Fibroblast of upper back skin (primary cell): Measurements from ENCODE around the gene GNB1L.

Experiments
- DNase-seq: peaks from one replicate; pipeline ENCODE4 v3.0.0-alpha.2; 2013

GNB1L gene

DNA sequence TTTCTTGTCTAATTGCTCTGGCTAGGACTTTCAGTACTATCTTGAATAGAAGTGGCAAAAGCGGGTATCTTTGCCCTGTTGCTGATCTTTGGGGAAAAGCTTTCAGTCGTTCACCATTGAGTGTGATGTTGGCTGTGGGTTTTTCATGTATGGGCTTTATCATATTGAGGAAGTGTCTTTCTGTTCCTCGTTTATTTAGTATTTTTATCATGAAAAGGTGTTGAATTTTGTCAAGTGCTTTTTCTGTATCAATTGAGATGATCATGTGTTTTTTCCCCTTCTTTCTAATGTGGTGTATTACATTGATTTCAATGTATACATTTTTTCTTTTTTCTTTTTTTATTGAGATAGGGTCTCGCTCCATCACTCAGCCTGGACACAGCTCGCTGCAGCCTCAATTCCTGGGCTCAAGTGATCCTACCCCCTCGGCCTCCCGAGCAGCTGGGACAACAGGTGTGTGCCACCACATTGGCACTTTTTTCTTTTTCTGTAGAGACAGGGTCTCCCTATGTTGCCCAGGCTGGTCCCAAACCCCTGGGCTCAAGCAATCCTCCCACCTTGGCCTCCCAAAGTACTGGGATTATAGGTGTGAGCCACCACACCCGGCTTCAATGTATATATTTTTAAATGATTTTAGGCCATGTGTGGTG, 5.3 kb upstream of the GNB1L start:
- no peak for DNase-seq

DNA sequence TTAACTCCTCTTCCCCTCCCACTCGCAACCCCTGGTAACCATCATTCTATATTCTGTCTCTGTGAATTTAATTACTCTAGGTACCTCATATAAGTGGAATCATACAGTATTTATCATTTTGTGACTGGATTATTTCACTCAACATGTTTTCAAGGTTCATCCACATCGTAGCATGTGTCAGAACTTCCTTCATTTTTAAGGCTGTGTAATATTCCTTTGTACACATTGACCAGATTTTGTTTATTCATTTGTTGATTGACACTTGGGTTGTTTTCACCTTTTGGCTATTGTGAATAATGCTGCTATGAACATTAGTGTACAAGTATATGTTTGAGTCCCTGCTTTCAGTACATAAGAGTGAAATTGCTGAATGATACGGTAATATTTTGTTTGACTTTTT, 2.7 kb upstream of the GNB1L start:
- no peak for DNase-seq

DNA sequence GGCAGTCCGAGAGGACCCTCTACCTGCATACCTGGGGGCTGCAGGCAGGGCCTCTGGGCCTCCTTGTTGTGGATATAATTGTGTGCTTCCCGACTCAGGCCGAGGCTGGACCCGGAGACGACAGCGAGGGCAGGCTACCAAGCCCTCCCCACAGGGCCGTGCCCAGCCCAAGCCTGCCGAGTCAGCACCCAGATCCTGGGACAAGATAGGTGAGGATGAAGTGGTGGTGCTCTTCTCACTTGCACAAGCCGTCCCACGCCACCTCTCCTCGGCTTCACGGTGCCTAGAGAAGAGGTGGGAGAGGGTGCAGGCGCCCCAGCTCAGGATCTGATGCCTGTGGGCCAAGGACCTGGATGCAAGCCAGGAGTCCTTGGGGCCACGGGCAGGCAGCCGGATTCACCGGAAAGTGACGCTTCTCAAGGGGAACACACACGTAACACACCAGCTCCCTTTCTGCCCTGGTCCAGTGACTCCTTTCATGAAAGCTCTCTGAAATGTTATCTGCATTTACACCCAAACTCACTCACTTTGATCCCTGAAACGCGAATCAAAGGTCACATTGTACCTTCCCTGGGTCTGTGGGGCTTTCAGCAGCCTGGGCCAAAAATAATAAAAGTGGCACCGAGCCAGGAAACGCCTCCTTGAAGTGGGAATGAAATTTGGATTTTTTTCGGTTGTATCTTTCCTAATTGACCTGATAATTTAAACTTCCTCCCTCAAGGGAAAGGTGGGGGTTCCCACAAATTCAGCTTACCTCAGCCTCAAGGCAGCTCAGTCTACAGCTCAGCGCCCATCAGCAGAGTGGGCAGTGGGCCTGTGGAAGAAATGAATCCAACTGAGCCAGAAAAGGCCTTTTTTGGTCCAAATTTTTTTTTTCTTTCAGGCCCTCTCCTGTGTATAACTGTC, 1.1 kb upstream of the GNB1L start:
- DNase-seq, result peak; percentile 36

DNA sequence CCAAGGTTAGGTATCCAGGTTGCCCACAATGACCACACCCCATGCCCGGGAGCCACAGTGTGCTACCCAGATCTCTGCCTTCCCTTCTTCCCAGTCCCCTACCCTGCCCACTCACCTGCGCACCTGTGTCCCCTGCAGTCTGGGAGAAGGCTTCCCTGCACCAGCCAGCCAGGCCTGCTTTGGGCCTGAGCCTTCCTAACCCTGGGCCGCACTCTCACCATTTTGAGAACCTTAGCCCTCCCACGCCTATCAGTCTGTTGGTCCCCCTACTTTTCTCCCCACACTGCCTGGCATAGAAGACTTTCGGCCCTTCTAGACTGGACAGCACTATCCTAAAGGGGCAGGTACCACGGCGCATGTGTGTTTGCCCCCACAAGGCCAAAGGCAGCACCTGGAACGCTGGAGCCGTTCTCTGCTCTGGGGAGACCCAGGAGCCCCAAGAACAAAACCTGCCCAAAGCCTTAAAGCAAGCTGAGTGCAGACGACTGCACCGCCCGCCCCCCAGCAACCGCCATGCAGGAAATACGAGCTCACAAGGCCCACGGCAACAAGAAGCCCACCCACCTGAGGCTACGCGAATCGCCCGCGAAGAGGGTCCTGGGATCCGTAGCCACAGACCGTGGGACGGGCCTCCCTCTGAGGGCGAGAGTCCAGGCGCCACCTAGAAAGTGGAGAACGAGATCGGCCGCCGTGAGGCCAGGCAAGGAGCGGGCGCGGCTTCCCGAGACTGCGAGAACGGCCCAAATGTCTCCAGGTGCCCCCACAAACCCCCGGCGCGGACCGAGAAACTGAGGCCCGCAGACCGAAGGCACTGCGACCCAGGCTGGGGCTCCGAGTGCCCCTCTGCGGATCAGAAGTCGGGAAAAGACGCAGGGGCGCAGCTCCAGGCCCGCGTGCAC, 546 bp downstream of the GNB1L start:
- DNase-seq, result no peak

DNA sequence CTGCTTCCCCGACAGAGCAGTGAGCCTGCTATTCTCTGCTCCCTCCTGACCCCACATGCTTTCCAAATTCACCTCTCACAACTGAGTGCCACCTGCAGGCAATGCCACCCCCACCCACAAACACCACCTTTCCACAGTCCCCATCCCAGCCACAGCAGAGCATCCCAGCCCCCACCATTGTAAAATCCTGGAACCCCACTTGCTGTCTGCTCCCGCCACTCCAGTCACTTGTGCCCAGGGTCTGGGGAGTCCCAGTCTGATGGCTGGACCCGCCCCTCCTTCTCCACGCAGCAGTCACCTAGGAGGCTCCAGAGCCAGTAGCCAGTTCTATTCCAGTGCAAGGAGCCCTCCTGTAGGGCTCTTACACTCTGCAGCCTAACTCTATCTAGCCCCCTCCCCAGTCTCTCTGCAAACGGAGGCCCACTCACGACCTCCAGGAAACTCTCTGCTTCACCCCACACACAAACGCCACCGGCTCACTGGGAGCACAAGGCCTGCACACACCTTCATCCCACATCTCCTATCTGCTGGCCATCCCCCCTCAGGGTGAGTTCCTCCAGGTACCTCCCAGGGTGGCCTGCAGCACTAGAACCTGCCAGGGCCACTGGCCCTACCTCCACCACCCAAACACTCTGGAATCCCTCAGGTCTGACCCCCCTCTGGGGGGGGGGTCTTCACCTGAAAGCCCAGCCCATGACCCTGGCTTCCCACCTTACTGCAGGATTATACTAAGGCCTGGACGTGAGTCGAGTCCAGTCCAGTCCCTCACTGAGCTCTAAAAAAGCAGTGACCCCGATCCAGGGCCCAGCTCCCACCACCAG, 1.4 kb downstream of the GNB1L start:
- DNase-seq, result no peak

DNA sequence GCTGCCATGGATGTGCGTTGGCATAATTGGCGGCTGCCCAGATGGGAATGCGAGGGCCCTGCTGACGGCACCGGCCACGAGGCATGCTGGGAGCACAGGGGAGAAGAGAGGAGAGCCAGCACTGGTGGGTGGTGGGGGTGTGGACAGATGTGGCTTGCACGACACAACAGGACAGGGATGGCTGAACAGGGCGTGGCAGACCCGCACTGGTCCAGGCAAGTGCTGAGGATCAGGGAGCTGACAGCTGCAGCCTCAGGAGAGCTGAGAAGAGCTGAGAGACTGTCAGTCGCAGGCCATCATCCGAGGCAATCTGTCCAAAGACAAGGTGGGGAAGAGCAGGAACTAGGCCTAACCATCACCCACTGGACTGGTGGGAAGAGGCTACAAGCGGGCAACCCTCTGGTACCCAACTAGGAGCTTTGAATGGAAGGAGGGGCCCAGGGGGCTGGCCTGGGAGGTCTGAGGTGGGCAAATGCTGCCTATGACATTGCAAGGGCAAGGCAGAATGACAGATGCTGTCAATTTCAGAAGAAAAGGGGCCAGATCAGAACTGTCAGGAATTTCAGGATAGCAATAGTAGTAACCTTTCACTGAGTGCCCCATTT, 2.4 kb downstream of the GNB1L start:
- no peak for DNase-seq

DNA sequence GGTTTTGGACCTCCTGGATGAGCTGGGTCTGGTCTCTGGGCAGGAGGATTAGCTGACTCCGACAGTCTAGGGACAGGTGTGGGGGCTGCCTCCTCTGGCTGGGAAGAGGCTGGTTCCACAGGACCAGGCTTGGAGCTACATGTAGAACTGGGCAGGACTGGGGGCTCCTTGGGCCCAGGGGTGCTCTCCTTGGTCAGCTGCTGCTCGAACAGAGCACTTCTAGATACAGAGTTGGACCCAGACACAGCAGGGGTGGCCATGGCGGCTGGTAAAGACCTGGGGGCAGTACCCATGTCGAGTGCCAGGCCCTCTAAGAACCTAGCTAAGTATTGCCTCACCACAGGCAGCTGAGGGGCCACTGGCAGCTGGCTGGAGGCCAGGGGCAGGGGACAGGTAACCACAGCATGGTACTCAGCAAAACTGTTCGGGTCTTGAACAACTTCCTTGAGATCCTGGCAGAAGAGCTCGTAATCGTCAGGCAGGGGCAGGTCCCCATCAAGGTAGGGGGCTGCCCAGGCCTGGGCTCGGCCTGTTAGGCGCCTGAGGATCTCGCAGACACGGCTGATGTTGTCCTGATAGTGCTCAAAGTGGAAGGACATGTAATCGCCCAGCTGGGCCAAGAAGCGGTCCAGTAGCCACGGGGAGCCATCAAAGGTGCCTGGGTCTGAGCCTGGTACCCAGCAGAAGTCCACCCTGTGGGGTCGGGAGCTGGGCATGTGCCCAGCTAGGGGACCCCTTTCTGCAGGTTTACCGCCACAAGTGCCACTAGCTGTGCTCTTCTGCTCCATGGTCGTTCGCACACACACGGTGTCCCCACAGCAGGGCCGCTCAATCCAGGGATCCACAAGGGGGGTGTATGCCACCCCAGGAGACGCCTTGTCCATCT, 3.1 kb downstream of the GNB1L start:
- DNase-seq, result no peak

DNA sequence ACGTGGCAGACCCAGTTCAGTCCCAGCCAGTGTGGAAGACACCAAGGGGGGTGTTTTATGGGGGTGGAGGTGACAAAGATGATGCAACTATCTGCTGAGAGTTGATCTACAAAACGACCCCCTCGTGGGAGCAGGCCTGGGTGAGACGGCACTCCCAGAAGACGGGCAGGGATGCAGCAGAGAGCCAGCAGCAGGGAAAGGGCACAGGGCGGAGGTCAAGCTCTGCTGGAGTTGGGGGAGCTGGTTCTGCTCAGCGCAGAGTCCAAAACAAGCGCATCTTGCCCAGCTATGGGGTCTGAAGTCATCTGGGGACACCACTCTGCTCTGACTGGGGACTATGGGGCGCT, 3.9 kb downstream of the GNB1L start:
- no peak for DNase-seq

DNA sequence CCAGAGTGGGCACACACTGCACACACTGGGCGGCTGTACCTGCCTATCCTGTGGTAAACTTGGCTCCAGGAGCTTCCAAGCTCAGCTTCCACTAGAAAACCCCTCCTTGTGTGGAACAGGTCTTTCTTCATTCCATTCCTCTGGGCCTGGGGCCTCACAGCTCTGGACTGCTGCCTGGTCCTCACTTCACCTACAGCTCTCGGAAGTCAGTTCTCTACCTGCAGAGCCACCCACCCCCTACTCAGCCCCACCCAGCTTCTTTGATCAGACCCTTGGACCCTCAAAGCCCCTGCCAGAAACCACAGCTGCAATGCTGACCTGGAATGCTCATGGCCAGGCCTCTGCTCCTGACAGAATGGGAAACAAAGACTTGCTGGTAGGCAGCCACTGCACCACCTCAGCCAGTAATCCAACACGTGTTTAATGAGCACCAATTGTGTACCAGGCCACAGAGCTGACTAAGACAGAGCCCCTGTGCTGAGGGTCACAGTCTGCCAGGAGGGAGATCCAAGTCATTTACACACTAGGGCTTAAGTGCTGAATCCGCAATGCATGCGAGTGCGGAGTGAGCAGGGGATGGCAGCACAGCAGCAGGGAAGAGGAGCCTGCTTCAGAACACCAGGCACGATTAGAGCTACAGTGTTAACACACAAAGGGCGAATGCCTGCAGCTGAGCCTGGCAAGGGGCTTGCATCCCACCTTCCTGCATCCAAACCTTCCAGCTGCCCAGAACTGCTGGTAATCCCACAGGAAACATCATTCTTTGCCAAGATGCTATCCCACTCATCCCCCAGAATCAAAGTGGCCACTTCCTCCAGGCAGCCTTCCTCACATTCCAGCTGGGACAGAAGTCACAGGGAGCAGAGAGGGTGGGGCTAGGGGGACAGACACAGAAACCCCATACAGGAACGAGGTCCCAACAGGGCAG, 4.6 kb downstream of the GNB1L start:
- no peak for DNase-seq

DNA sequence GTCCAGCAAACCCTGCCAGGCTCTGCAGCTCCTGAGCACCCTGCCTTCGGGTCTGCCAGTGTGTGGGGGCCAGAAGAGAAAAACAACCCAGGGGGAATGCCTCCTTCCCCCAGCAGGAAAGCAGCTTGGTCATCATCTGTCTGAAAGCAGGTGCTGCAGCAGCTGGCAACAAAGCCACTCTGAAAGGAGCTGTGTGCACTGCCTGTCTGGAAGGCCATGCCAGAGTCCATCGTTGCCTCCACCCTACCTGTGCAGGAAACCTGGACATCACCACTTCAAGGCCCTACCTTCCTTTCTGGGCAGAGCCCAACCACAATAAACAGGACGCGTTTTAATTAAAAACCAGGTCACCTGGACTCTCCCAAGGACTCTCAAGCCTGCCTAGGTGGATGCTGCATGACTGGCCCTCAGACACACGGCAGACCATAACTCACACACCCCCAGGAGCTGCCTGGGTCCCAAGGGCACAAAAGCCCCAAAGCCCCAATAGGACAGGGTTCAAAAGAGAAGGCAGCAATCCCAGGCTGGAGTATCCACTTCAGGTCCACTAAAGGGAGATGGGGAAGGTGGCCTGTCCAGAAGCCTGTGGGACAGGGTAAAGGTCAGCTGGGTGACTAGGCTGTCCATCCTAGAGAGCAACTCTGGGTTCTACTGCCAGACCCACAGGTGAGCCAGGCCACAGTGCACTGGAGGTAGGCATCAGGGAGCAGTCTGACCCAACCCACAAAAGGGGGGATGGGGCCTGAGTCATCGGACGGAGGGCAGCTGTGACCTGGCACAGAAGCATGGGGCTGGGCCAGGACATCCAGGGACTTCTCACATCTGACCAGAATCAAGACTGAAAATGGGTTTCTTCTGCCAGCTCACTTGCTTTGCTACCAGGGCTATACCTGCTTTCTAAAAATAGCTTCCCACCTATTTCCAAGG, 6.1 kb downstream of the GNB1L start:
- DNase-seq, result no peak

DNA sequence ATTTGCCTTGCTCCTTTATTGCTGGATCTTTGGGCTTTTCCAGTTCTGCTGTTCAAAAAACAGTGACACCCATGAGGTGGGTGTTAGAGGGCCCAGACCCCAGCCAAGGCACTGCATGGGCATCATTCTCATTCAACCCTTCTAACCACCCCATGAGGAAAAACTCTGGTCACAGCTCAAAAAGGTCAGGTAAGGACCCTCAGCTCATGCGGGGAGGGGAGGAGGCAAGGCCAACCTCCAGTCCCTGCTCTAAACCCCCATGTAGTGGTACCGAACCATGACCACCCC, 7.4 kb downstream of the GNB1L start:
- no peak for DNase-seq

DNA sequence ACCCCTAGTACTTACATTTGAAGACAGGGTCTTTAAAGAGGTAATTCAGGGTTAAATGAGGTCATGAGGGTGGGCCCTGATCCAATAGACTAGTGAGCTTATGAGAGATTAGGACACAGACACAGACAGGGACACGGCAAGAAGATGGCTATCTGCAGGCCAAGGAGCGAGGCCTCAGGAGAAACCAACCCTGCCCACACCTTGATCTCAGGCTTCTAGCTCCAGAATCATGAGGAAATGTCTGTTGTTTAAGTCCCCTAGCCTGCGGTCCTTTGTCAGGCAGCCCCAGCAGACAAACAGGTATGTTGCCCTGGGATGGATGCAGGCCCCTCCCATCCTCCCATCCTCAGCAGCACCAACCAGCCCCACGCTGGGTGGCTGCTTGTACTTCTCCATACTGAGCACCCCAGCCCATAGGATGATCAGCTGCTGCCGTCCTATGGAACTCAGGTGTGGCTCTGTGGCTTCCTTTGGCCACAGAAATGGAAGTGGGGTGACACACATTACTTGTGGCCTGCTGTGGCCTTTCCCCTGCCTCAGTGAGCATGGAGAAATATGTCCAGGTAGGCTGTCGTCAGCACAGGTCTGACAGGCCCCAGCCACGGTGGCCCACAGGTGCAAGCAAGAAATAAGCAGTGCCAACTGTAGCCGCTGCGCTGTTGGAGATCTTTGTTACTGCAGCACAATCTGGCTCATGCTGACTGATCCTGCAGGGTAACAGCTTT, 7.9 kb downstream of the GNB1L start:
- no peak for DNase-seq

DNA sequence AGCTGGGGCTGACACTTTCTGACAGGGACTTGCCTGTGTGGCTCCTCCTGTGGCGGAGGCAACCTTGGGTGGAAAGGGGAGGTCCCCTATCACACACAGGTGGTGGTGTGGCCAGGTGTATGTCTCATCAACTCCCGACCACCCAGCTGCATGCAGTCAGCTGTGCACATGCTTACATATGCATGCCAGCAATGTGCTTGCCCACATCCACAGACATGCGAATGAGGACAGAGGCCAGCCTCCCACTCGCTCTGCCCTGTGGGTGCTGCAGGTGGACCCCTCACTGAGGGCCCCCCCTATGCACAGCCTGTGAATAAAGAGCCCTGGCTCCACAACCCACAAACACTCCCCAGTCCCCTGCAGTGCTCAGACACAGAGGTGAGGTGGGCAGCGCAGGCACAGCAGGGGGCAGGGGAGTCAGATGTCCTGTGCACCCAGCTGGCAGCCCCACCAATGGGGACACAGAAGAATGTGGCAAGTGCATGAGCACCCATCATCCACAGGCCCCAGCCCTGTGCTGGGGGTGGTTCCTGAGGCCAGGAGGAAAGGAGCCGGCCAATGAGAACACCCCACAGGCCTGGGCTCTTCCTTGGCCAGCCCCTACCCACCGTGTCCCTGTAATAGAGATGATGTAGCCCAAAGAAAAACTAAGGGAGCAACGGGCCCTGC, 9.5 kb downstream of the GNB1L start:
- no peak for DNase-seq

DNA sequence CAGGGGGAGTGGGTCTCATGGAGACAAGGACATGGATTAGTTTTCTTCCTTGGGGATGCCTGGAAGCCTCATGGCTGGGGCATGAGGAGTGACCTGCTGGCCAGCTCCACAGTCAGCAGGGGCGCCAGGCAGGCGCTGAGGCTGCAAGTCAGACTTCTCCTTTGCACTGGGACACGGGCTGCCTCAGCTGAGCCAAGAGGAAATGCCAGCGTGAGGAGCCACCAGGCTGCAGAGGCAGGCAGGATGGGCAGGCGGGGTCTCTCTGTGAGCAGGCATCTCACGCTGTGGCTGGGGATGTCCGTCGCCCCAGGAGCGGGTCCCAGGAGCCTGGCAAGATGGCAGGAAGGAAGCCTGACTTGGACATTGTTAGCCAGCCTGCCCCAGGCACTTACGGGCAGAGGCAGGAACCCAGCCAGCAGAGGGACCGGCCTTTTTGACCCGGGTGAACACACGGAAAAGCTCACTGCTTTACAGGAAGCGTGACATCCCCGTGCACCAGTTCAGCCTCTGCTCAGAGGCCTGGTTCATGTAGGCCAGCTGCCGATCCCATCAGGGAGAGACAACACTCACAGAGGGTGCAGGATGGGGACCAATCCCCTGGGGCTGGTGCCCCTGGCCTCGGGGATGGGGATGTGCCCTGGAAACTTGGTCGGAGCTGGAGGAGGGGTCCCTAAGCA, 10.2 kb downstream of the GNB1L start:
- DNase-seq, result no peak

DNA sequence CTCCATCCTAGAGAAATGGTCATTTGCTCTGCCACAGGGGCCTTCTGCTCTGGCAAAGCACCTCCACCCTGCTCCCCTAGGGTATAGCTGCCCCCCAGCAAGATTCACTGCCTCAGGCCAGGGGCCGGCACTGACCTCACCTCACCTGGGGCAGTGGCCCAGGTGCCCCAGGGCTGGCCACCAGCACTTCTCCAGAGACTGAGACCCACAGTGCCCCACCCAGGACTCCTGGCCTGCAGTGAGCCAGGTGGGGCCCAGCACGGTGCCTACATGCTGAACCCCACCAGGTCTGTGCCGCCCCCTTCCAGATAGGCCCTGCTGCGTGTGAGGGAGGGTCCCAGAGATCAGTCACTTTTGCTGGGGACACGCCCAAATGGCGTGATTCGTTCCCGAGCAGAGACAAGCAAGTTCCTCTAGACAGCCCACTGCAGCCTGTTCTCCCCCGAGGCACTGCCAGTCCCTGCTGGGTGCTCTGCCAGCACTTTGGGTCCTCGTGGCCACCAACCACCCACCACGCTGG, 10.8 kb downstream of the GNB1L start:
- DNase-seq, result no peak

DNA sequence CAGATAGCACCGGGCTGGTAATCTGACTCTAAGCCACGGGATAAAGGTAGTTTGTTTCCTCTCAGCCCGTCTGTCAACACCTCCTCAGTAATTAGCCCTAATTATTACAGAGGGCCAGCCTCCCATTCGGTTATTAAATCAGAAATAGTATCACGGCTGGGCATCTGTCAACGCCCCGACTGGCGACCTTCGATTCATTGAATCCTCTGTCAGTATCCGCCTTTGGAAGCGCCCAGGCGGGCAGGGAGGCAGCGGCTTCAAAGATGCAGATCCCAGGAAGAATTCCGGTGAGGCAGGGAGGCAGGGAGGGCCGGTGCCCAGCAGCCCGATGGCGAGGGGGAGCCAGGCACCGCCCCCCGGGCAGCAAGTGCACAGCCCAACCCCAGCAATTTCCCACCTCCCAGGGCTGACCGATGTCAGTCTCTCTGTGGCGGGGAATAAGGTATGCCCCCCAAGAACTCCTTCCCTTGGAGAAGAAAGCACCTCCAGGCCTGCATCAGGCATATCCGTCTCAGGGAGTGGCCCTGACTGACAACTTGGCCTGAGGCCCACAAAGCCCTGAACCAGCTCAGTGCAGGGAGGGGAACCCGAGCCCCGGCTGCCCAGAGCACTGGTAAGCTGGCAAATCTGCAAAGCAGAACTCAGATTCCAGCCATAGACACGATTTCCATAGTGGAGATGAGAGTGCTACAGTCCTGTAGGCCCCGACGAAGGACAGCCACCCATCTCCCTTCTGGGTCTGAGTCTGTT, 11.4 kb downstream of the GNB1L start:
- DNase-seq, result no peak
